Fibroblast of skin of left biceps (primary cell): ENCODE results near the gene MUC5AC.

Experiments
- DNase-seq, 2 experiments: peaks; one replicate each; pipeline ENCODE4 v3.0.0-alpha.2; 2013; ENCODE audit warnings: low read depth in 2 of 2

Gene MUC5AC

GRCh38 chr11:1224111-1224490 lies 66.3 kb downstream of the MUC5AC start:
- no peak for DNase-seq

GRCh38 chr11:1224491-1225385 lies 67.0 kb downstream of the MUC5AC start:
- no peak for DNase-seq

DNA sequence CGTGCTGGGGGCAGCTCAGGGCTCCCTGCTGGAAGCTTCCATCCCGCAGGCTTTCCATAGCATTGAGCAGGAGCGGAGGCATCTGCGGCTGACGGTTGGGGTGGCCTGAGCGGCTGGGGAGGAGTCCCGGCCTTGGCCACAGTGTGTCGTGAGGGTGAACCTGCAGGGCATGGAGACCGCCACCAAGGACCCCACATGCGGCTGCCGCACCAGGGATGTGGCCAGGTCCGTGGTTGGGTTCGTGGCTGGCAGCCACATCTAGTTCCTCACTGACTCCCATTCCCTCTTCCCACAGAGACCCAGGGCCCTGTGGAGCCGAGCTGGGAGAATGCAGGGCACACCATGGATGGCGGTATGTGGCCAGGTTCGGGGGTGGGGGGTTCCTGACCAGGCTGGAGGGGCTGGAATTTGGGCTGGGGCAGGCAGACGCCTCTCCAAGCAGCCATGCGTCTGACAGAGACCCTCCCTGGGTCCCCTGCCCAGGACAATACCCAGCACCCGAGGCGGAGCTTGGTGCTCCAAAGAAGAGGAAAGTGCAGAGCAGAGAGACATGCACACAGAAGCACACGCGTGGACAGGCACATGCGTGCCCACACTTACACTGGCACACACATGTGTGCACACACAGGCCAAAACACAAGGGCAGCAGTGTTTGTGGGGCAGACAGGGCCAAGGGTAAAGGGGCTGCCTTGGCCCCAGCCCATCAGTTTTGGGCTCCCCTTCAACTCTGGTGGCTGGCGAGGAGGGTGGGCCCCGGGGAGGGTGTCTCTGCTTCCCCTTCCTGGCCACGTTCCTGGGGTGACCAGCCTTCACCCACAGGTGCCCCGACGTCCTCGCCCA lies 67.9 kb downstream of the MUC5AC start:
- DNase-seq, result no peak

DNA sequence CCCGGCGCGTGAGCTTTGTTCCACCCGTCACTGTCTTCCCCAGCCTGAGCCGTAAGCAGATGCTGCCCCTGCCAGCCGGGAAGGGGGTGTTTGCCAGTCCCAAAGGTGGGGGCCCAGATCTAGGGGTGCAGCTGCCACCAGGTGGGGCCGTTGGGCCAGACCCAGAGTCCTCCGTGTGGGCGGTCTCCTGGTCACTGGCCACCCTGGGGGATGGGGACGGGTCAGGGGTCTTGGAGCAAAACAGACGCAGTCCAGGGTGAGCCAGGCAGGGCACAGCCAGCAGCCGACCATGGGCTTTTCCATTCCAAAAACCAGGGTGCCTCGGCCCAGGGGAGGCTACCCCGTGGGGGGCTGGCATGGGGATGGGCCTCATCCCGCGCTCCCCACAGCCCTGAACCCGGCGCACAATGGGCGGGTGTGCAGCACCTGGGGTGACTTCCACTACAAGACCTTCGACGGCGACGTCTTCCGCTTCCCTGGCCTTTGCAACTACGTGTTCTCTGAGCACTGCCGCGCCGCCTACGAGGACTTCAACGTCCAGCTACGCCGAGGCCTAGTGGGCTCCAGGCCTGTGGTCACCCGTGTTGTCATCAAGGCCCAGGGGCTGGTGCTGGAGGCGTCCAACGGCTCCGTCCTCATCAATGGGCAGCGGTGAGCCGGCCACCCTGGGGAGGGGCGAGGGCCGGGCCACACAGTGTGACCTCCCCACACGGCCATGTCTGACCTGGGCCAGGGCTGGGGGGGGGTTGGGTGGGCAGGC lies 68.7 kb downstream of the MUC5AC start:
- no peak for DNase-seq

GRCh38 chr11:1226986-1227550 lies 69.3 kb downstream of the MUC5AC start:
- no peak for DNase-seq

- DNase-seq, result no peak
Observed at GRCh38 chr11:1227551-1228100, 69.9 kb downstream of the MUC5AC start.

- DNase-seq, result no peak
Observed at GRCh38 chr11:1228101-1228821, 70.5 kb downstream of the MUC5AC start.

DNA sequence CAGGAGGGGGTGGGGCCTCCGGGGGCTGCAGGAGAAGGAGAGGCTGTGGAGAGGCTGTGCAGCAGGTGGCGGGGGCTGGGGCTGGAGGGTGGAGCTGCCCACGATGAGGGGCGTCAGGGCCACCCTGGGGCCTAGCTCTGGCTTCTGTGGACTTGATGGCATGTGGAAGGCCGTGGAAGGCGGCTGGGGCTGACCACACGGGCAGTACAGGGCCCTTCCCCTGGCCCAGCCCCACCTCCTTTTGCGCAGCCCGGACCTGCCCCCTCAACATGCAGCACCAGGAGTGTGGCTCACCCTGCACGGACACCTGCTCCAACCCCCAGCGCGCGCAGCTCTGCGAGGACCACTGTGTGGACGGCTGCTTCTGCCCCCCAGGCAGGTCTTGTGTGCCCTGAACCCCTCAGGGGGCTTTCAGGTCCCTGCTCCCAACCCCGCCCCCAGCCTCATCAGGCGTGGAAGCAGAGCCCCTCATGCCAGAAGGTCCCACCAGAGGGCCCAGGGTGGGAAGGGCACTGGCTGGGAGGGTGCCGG lies 71.2 kb downstream of the MUC5AC start:
- no peak for DNase-seq

DNA sequence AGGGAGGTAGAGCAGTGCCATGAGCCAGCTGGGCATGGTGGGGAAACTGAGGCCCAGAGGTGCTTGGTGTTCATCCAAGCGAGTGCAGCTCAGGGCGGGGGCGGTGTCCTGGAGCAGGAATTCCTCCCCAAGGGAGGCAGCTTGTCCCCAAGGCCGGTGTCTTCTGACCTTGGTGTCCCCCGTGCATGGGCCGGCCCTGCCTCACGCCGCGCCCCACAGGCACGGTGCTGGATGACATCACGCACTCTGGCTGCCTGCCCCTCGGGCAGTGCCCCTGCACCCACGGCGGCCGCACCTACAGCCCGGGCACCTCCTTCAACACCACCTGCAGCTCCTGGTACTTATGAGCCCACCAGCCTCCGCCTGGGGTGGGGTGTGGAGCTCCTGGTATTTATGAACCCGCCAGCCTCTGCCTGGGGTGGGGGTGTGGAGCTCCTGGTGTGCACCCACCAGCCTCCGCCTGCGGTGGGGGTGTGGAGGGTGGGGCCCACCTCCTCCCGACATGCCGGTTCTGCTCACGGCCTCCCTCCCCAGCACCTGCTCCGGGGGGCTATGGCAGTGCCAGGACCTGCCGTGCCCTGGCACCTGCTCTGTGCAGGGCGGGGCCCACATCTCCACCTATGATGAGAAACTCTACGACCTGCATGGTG lies 71.8 kb downstream of the MUC5AC start:
- DNase-seq, result no peak

GRCh38 chr11:1230121-1230455 lies 72.3 kb downstream of the MUC5AC start:
- no peak for DNase-seq

DNA sequence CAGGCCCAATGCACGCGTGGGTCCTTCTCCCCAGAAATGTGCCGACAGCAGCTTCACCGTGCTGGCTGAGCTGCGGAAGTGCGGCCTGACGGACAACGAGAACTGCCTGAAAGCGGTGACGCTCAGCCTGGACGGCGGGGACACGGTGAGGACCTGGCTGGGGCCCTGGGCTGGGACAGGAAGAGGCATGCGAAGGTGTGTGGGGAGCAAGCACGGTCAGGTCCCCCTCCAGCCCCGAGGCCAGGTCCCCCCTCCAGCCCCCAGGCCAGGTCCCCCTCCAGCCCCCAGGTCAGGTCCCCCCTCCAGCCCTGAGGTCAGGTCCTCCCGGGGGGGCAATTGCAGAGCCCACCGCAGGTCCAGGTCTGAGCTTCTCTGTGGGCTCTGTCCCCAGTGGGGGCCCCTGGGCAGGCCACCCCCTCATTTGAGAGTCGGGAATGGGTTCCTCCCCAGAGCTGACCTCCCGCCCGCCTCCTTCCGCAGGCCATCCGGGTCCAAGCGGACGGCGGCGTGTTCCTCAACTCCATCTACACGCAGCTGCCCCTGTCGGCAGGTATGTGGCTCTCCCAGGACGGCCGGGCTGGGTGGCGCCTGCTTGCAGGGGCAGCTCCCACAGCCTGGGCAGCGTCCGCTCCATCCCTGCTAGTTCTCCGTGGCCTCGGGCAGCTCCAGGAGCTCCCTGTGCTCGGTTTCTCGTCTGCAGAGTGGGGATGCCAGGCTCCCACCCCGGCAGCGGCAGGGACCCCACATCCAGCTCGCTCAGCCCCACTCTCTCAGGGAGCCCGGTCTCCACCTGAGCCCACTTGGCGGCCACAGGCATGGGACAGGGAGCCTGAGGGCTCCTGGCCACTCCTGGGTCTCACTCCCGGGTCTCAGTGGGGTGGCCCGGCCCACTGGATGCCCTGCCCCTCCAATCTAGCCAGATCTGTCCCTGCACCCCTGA lies 73.0 kb downstream of the MUC5AC start:
- no peak for DNase-seq

DNA sequence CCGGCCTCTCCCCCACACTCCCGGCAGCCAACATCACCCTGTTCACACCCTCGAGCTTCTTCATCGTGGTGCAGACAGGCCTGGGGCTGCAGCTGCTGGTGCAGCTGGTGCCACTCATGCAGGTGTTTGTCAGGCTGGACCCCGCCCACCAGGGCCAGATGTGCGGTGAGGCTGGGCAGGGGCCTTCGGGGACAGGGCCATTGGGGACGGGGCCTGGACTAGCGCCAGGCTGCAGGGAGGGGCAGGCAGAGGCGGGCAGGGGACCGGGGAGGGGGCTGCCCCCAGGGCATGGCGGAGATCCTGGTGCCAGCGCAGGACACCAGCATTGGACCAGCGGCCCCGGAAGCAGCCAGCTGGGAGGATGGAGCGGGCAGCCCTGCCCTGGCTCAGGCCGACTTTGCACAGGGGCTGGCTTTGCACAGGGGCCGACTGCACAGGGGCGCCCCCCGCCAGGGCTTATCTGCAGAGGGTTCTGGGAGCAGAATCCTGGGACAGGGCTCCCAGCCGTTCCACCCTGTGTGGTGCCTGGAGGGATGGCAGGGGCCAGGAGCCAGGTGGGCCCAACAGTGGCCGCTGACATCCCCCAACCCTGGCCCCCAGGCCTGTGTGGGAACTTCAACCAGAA lies 73.8 kb downstream of the MUC5AC start:
- DNase-seq, result no peak

DNA sequence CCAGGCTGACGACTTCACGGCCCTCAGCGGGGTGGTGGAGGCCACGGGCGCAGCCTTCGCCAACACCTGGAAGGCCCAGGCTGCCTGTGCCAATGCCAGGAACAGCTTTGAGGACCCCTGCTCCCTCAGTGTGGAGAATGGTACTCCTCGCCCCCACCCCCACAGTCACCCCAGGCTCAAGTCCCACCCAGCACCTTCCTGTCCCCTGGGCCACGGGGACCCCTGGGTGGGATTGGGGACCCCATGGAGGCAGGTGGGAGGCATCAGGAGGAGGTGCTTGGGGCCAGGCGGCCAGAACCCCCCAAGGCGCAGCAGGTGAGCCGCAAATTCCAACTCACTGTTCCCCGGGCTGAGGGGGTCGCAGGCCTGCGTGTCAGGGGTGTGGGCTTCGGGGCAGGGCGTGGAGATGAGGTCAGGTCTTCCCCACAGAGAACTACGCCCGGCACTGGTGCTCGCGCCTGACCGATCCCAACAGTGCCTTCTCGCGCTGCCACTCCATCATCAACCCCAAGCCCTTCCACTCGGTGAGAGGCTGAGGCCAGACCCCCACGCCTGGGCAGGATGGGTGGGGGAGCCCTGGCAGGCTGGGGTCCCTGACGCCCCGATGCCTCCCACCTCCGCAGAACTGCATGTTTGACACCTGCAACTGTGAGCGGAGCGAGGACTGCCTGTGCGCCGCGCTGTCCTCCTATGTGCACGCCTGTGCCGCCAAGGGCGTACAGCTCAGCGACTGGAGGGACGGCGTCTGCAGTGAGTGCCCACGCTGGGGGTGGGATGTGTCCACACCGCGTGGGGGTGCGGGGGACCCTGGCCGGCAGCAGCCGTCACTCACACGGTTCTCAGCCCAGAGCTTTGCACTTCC lies 74.5 kb downstream of the MUC5AC start:
- DNase-seq, result no peak

DNA sequence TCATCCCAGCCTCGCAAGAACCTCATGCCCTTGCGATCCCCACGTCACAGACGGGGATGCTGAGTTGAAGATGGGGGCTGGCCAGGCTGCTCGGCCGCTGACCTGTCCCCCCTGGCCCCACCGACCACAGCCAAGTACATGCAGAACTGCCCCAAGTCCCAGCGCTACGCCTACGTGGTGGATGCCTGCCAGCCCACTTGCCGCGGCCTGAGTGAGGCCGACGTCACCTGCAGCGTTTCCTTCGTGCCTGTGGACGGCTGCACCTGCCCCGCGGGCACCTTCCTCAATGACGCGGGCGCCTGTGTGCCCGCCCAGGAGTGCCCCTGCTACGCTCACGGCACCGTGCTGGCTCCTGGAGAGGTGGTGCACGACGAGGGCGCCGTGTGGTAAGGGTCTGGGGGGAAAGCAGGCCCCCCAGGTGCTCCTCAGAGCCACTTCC lies 75.1 kb downstream of the MUC5AC start:
- no peak for DNase-seq

DNA sequence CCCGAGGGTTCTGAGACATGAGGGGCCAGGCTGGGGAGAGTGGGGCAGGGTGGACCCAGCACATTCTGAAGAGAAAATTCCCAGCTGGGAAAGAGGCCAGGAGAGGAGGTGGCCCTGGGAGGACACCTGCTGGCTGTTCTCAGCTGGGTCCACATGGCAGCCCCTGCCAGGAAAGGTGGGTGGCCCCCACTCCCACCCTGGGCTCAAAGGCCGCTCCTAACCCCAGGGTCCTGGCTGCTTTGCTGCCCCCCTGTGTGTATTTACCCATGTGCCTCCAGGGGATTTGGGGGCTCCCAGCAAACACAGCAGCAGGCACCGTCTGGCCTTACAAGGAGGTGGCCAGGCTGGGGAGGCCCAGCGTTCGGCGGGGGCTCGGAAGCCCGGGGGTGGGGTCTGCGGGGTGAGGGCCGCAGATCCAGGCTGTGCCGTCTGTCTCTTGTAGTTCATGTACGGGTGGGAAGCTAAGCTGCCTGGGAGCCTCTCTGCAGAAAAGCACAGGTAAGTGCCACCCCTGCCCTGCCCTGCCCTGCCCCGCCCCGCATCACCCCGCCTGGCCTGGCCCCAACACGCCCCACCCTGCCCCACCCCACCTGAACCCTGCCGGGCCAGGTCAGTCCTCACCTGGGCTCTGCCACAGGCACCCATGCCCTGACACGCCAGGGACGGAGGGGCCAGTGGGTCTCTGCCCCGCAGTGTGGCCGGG lies 75.7 kb downstream of the MUC5AC start:
- DNase-seq, result no peak

GRCh38 chr11:1234054-1234720 lies 76.4 kb downstream of the MUC5AC start:
- no peak for DNase-seq
